Mesothelial cell of epicardium (in vitro differentiated cells): ENCODE measurements around the gene KDM4B. TPM values are rescaled to one million over a fixed set of nuclear protein-coding genes. Genes with fewer than 3 reads are reported as not detected.

Source experiments
- DNase-seq, 2 experiments: peaks; one replicate each; pipeline ENCODE4 v3.0.0; 2021; ENCODE audit warnings: low spot score in 2 of 2; ENCODE audit not compliant: unreplicated experiment in 2 of 2
- H3K27ac Mint-ChIP-seq: 2 replicates; pipeline ENCODE4 v1.8.0; 2021; ENCODE audit warnings: mixed read lengths
- H3K27me3 Mint-ChIP-seq: 2 replicates; pipeline ENCODE4 v1.8.0; 2021; ENCODE audit warnings: low read depth, mixed read lengths
- H3K36me3 Mint-ChIP-seq: 2 replicates; pipeline ENCODE4 v1.8.0; 2021; ENCODE audit warnings: mixed read lengths
- H3K4me1 Mint-ChIP-seq: 2 replicates; pipeline ENCODE4 v1.8.0; 2021; ENCODE audit warnings: mixed read lengths
- H3K4me3 Mint-ChIP-seq: 2 replicates; pipeline ENCODE4 v1.8.0; 2021; ENCODE audit warnings: mild to moderate bottlenecking, moderate library complexity, mixed read lengths
- H3K9me3 Mint-ChIP-seq: 2 replicates; pipeline ENCODE4 v1.8.0; 2021; ENCODE audit warnings: mixed read lengths
- total RNA-seq: library from RNA; stranded (reverse); gene quantifications from 3 replicates; pipeline ENCODE4 v1.2.1, GENCODE V29; 2021
- TF ChIP-seq, protein P1 (sequence below): fragments of 200-600 bp; sonication (generic); IDR thresholded peaks from one replicate; pipeline ENCODE4 v1.5.0; 2021; ENCODE audit warnings: antibody characterized with exemption; ENCODE audit not compliant: unreplicated experiment

Gene KDM4B
- total RNA-seq, result 71.6 to 80.5 TPM (median 74.0 TPM) in 3 replicates

DNA sequence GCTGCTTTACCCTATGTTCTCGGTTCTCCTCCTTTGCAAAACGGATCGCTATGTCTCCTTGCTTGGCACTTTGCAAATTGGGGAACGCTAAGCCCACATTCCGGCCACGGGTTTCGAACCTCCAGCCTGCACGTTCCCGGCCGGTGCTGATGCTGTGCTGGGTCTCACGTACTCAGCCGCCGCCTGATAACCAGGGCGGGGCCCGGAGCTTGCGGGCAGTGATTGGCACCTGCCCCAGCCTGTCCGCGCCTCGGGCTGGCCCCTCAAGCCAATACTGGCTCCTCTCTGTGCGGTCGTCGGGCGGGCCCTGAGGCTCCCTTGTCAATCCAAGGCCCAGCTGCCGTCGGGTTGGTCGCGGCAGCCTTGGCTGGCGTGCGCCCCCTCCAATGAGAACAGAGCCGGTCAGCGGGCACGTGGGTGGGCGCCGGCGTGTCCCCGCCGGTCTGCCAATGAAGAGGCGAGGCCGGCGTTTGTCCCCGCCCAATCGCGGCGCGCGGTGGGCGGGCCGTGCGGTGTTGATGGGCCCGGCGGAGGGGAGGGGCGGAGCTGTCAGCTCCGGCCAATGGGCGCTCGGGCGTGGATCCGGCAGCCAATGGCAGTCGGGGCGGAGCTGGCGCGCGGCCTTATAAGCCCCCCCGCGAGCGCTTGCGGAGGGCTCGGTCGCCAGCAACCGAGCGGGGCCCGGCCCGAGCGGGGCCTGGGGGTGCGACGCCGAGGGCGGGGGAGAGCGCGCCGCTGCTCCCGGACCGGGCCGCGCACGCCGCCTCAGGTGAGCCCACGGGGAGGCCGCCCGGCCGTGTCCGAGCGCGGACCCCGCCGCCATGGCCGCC is at the start of gene KDM4B:
TSS of gene KDM4B (plus strand) at position 652 of the 830 bp plus-strand sequence. CDS start 63,778 bp downstream, outside the sequence.
- peak; percentile 98 to 99 for DNase-seq
- peak within 1 kb of the TSS; percentile 79 for H3K27ac Mint-ChIP-seq
- H3K27me3 Mint-ChIP-seq, result no peaks in the 10 kb centered on the region
- H3K4me3 Mint-ChIP-seq, result peak within 1 kb of the TSS; percentile 92
- H3K4me1 Mint-ChIP-seq, result peaks cover 30% of the 10 kb centered on the region
- H3K9me3 Mint-ChIP-seq, result no peaks in the 10 kb centered on the region
- H3K36me3 Mint-ChIP-seq, result peaks cover under 1% of the 10 kb centered on the region
- TF ChIP-seq, protein P1, sequence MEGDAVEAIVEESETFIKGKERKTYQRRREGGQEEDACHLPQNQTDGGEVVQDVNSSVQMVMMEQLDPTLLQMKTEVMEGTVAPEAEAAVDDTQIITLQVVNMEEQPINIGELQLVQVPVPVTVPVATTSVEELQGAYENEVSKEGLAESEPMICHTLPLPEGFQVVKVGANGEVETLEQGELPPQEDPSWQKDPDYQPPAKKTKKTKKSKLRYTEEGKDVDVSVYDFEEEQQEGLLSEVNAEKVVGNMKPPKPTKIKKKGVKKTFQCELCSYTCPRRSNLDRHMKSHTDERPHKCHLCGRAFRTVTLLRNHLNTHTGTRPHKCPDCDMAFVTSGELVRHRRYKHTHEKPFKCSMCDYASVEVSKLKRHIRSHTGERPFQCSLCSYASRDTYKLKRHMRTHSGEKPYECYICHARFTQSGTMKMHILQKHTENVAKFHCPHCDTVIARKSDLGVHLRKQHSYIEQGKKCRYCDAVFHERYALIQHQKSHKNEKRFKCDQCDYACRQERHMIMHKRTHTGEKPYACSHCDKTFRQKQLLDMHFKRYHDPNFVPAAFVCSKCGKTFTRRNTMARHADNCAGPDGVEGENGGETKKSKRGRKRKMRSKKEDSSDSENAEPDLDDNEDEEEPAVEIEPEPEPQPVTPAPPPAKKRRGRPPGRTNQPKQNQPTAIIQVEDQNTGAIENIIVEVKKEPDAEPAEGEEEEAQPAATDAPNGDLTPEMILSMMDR, result no peak

DNA sequence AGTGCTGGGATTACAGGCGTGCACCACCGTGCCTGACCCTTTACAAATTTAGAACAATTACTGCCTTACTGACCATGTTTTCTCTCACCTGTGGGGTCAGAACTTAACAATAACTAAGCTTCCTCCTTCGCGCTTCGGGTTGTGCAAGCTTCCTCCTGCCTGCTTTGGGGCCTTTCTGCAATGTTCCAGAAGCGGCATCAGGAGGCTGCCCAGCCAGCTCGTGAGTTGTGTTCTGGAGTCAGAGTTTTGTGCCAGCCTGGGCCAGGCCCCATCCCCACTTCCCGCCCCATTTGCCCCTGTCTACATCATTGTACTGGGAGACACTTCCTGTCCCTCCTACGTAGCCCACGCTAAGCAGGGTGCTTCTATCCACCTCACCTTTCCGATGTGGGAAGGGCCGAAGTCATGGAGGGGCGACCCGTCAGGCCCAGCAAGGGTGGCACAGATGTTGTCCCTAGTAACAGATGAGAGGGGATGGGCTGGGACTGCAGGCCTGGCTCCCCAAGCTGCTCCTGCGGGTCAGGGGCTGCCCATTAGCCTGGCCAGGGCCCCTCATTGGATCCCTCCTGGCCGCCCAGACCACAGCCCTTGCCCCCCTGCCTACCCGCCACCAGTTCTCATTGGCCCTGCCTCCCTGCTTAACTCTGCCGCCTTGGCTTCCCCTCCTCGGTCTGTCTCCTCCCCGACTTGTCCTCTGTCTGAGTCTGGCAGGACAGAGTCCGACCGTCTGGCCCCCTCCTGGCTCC is 46.2 kb upstream of the KDM4B start:
- no peak for DNase-seq
- no peak overlapping the region for H3K4me3 Mint-ChIP-seq
- no peaks in the 10 kb centered on the region for H3K4me1 Mint-ChIP-seq

DNA sequence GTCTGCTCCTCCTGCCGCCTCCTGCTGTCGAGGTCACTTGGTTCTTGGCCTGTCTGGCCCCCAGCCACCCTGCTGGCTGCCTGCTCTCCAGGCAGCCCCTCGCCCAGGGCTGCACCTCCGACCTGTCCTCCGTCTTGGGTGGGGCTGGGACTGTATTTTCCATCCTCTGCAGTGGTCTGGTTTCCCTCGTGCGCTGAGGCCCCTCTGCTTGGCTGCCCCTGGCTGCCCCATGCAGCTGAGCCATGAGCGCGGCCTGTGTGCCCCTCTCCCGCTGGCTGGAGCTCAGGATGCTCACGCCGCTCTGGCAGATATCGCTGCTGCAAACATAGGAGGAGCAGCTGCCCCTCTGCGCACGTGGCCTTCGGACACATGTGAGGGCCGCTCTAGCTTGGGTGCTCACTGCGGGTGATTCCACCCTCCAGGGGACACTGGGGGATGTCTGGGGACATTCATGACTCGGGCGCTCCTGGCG is 45.6 kb upstream of the KDM4B start:
- DNase-seq, result no peak
- Mint-ChIP-seq H3K9me3 (no peaks in the 10 kb centered on the region), H3K27me3 (no peaks in the 10 kb centered on the region), H3K27ac (no peak overlapping the region), H3K4me1 (no peaks in the 10 kb centered on the region), H3K4me3 (no peak overlapping the region), H3K36me3 (peaks cover 12% of the 10 kb centered on the region)
- TF ChIP-seq, protein P1, result no peak

More for the DNA sequence above, 46.2 kb upstream of the KDM4B start:
- Mint-ChIP-seq H3K9me3 (no peaks in the 10 kb centered on the region), H3K27ac (peak overlapping the region; percentile 47), H3K27me3 (no peaks in the 10 kb centered on the region), H3K36me3 (peaks cover 12% of the 10 kb centered on the region)
- TF ChIP-seq, protein P1, result no peak

DNA sequence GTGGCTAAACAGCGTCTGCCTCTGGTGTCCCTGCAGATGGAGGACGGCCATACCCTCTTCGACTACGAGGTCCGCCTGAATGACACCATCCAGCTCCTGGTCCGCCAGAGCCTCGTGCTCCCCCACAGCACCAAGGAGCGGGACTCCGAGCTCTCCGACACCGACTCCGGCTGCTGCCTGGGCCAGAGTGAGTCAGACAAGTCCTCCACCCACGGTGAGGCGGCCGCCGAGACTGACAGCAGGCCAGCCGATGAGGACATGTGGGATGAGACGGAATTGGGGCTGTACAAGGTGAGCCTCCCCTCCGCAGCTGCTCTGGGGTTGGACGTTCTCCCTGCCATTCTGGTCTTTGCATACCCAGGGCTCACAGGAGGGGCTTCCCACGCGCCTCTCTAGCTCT is 39.7 kb upstream of the KDM4B start:
- no peaks in the 10 kb centered on the region for H3K9me3 Mint-ChIP-seq
- no peak for DNase-seq
- TF ChIP-seq, protein P1, result no peak
- no peak overlapping the region for H3K27ac Mint-ChIP-seq
- no peak overlapping the region for H3K4me3 Mint-ChIP-seq
- H3K4me1 Mint-ChIP-seq, result no peaks in the 10 kb centered on the region
- H3K36me3 Mint-ChIP-seq, result peaks cover 16% of the 10 kb centered on the region
- no peaks in the 10 kb centered on the region for H3K27me3 Mint-ChIP-seq

DNA sequence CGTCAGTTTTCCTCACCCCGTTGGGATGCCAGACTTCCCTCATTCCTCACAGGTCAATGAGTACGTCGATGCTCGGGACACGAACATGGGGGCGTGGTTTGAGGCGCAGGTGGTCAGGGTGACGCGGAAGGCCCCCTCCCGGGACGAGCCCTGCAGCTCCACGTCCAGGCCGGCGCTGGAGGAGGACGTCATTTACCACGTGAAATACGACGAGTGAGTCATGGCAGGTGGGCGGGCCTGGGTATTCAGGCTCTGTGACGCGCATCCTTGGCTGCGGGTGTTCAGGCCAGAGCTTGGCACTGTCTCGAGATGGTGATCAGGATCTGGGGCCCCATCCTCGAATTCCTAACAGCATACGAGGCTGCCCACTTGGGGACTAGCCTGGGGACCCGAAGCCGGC is 38.2 kb upstream of the KDM4B start:
- no peaks in the 10 kb centered on the region for H3K4me1 Mint-ChIP-seq
- TF ChIP-seq, protein P1, result no peak
- H3K27ac Mint-ChIP-seq, result no peak overlapping the region
- H3K36me3 Mint-ChIP-seq, result peaks cover 23% of the 10 kb centered on the region
- H3K4me3 Mint-ChIP-seq, result no peak overlapping the region
- no peak for DNase-seq
- no peaks in the 10 kb centered on the region for H3K27me3 Mint-ChIP-seq
- no peaks in the 10 kb centered on the region for H3K9me3 Mint-ChIP-seq
